H1 (cell line): ENCODE results near the gene SH3RF3. TPM values are rescaled to one million over a fixed set of nuclear protein-coding genes. Genes with fewer than 3 reads are reported as not detected.

Experiments
- CTBP2 ChIP-seq: IDR thresholded peaks from 2 replicates; pipeline ENCODE4 v1.7.0; 2011; ENCODE audit warnings: borderline replicate concordance, mild to moderate bottlenecking, moderate library complexity, mixed read lengths, low read length; ENCODE audit not compliant: insufficient read depth, insufficient read length
- EP300 ChIP-seq, 2 experiments: IDR thresholded peaks; 1 replicate in 1 of 2; 2 replicates in 1 of 2; pipeline ENCODE4 v1.6.1; 2011 to 2012; ENCODE audit warnings: low read depth in 2 of 2, low read length in 2 of 2, mild to moderate bottlenecking in 2 of 2, borderline replicate concordance in 1 of 2, inconsistent platforms in 1 of 2, moderate library complexity in 1 of 2
- MAX ChIP-seq: IDR thresholded peaks from 2 replicates; pipeline ENCODE4 v1.6.1; 2012; ENCODE audit warnings: inconsistent platforms
- SIN3A ChIP-seq, 2 experiments: IDR thresholded peaks in 1 of 2; conservative IDR thresholded peaks in 1 of 2; 2 replicates each; pipeline ENCODE4 v1.6.1; 2011 to 2012; ENCODE audit warnings: low read length in 2 of 2, improper control_type of control experiment in 1 of 2, low read depth in 1 of 2, mild to moderate bottlenecking in 1 of 2
- polyA plus RNA-seq, 7 experiments: library from polyadenylated mRNA; depleted of rRNA in 3 of 7; stranded (reverse) in 5 of 7; unstranded in 2 of 7; fragments of >200 nt in 5 of 7; fragments of 200-250 nt in 2 of 7; gene quantifications; 1 replicate in 5 of 7; 2 replicates in 1 of 7; 4 replicates in 1 of 7; pipeline versions ENCODE4 v1.2.1 to v1.2.3, GENCODE V29; 2011 to 2013; ENCODE audit warnings: missing spikeins in 2 of 7, mixed read lengths in 2 of 7
- total RNA-seq: library from RNA; stranded (reverse); fragmentation: NEBNext Ultra II Directional; extraction: Animal tissue kit (Norgen Biotek cat#: 25700); gene quantifications from 2 replicates; pipeline ENCODE4 v1.2.1, GENCODE V29; 2021

The SH3RF3 gene
- total and polyA plus RNA-seq, 2 of the 8 experiments (the other 6 are each of a cell fraction or from before 2014, with no cell fraction given) = 0.11 to 0.65 TPM

- TF ChIP-seq MAX = no peak
- TF ChIP-seq SIN3A (conservative IDR thresholded peaks at IDR 0.05 in 1 of 2, IDR thresholded peaks at IDR 0.05 in 1 of 2; ENCODE audit: low read depth in 1 of 2, low read length in 2 of 2) = no peak
- no peak for TF ChIP-seq EP300 (IDR thresholded peaks at IDR 0.05; ENCODE audit: borderline replicate concordance in 1 of 2, low read depth in 2 of 2, low read length in 2 of 2)
- TF ChIP-seq CTBP2 = no peak
These were observed 162.1 kb downstream of the SH3RF3 start (continued) for GRCh38 chr2:109290887-109291643.
